GM04503 (cell line): ENCODE results near the gene AGBL1.
A peak's percentile ranks its signal among the peaks of the same experiment; 100 is the strongest.

Experiments used
- DNase-seq: peaks from one replicate; pipeline ENCODE4 v3.0.0-alpha.2; 2012; ENCODE audit warnings: low read depth

AGBL1 gene

GRCh38 chr15:86591158-86591557 lies 511.5 kb downstream of the AGBL1 start:
- no peak for DNase-seq

DNA sequence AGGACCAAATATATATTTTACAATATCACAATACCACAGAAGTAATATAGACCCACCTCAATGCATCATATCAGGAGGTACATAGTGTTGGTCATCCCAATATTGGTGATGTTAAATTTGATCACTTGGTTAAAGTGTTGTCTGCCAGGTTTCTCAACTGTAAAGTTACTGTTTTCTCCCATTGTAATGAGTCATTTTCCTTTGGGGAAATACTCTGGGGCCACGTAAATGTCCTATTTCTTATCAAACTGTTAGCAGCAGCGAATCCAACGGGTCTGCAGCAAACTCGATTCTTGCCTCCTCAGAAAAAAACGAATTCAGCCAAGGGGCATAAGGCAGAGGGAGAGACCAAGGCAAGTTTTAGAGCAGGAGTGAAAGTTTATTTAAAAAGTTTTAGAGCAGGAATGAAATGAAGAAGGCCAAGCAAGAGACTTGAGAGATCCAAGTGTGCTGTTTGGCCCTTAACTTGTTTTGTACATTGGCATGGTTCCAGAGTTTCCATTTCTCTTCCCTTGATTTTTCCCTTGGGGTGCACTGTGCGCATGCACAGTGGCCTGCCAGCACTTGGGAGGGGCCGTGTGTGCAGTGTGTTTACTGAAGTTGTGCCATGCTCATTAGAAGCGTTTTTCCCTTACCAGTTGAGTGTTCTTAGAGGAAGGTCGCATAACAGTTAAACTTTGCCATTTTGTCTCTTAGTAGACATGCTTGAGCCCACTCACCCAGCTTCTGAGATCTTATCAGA lies 512.5 kb downstream of the AGBL1 start:
- no peak for DNase-seq

GRCh38 chr15:86595741-86596140 lies 516.1 kb downstream of the AGBL1 start:
- no peak for DNase-seq

DNA sequence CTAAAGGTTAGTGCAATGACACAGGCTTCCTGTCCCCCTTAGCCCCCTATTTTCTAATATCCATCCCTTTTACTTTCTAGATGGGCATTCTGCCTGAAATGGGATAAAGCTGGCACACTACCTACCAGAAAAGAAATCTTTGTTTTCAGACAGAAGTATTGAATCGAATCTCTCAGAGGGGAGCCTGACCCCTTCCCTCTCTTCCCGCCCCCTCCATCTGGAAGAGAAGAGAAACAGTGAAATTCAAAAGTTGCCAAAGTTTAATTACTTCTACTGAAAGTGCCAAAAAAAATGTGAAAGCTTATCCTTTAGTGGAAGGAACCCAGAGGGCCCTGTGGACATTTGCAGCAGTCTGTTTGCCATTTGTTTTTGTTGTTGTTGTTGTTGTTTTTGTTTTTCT lies 523.8 kb downstream of the AGBL1 start:
- no peak for DNase-seq

DNA sequence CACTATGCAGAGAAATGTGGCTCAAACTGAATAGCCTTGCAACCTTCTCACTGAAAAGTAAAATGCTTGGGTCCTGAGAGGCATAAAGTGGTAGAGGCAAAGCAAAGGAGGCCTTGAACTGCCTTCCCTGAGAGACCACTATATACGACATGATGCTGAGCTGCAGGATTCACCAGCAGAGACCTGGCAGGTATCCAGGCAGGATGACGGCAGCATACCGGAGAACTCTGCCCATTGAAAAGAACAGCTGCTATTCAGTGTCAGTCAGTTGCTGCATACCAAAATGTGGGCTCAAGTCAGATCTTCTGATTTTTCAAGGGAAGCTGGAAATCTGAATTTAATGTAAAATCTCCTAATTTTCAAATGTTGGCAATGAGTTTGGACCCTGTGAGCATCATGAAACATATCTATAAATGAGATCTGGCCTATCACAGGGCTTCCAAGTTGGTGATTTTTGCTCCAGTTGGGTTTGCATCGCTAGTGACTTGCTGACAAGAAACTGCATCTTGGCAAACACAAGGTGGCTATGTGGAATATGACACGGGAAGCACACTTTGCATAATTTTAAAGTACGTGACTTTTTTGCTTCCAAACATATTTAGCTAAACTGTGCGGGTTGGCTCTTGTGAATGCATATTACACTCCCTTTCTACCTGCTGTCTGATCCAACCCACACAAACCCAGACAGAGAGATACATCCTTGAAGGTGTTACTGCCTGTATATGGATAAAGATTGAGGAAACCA lies 529.0 kb downstream of the AGBL1 start:
- DNase-seq, result no peak

DNA sequence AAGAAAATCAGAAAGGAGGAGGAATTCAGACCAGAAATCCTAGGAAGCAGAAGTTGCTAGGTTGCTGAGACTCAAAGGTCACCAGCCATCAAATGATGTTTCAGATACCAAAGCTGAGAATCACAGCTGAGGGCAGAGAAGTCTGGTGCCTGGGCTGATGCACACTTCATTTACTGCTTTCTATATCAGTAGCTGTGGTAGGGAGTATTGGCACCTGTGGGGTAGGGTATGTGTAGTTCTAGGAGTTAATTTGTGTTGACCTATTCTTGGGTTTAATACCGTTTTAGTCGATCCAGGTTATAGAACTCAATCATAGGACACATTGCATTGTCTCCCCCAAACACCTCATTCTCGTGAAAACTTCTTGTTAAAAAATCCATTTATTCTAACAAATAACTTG lies 529.6 kb downstream of the AGBL1 start:
- no peak for DNase-seq

DNA sequence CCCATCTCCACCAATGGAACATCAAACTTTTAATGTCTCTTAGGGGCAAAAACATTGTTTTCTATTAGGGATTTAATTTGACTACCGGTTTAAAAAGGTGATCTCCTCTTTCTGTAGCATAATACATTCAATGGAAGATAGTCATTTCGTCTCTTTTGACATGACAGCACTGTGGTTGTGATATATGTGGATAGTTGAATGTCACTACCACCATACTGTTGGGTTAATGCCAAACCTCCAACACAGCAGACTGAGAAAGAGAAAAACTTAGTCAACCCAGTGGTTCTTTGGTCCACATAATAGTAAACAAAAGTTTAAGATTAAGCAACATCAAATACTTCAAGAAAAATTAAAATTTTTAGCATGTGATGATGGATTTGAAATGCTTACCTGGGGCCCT lies 530.4 kb downstream of the AGBL1 start:
- DNase-seq, result no peak

- no peak for DNase-seq
Measured at GRCh38 chr15:86611417-86612040, 531.9 kb downstream of the AGBL1 start.

- DNase-seq, result no peak
Measured at GRCh38 chr15:86615411-86615810, 535.7 kb downstream of the AGBL1 start.

- no peak for DNase-seq
Measured at GRCh38 chr15:86615816-86616215, 536.1 kb downstream of the AGBL1 start.

GRCh38 chr15:86616771-86617170 lies 537.1 kb downstream of the AGBL1 start:
- no peak for DNase-seq

DNA sequence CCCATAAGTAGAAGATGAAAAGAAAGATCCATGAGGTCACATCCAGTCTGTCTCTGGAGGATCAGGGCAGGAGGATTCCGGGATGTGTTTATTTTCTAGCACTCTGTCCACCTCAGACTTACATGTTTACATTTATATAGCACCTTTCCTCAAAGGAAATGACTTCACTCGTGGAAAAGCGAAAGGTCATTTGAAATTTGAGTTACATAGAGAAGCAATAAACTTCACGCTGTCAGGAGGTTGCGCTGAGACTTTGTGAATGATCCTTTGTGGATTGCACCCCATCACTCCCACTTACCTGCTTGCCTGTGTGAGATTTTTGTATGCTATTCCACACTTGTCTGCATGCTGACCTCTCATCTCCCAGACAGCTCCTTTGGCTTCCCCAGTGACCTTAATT lies 540.5 kb downstream of the AGBL1 start:
- DNase-seq, result no peak

DNA sequence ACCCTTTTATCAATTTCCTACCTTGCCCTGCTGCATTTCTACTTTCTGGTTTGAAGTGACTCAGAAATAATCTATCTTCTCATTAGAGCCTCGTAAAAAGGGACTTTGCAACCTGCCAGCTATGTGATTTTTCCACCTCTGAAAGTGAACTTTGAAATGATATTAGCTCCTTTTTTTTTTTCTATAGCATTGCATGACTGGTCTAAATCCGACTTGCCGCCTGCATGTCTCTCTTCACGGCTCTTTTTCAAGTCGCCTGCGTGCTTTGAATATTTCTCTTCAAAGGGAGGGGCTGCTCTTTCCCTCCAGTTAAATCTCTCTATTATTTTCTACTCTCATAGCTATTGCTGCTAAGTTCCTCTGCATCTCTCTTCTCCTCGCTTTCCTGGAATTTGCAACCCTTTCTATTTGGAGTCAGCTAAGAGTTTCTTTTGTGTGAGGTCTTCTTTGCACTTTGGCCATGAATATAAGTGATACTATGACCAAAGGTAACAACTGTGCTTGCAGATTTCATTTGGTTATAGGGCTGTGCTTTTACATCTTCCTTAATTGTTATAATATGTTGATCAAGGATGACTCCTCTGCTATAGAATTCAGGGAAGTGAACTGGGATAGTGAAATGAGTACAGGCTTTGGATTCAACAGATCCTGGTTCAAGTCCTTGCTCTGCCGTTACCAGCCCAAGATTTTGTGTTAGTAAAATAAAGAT lies 541.1 kb downstream of the AGBL1 start:
- DNase-seq, result no peak

DNA sequence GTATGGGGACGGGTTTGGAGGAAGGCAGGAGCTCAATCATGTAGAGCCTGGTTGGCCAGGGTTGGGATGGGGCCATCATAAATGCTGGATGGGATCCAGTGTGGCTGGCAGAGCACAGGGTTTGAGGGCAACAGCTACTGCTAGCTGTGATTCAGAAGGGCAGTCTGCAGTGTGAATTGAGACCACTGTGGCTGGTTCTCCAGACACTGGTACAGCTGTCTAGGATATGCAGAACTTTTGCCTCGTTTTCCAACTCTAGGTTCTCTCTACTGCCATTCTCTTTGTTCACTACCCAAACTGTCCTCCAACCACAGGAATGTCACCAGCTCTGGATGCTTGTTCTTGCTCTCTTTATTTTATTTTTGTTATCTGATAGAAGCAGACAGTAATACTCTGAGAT lies 543.6 kb downstream of the AGBL1 start:
- no peak for DNase-seq

GRCh38 chr15:86624261-86625036 lies 544.8 kb downstream of the AGBL1 start:
- peak; percentile 49 for DNase-seq

- DNase-seq, result no peak
Measured at GRCh38 chr15:86629409-86630356, 550.0 kb downstream of the AGBL1 start.

- no peak for DNase-seq
Measured at GRCh38 chr15:86630946-86631345, 551.3 kb downstream of the AGBL1 start.

DNA sequence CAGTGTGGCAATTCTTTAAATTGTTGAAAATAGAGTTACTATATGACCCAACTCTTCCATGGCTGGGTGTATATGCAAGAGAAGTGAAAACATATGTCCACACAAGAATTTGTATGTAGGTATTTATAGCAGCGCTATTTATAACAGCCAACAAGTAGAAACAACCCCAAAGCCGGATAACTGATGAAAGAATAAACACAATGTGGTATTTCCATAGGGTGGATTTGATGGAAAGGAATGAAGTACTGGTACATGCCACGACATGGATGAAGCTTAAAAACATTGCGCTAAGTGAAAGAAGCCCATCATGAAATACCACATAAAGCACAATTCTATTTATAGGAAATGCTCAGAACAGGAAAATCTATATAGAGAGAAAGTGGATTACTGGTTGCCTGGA lies 554.5 kb downstream of the AGBL1 start:
- no peak for DNase-seq

GRCh38 chr15:86634992-86635638 lies 555.4 kb downstream of the AGBL1 start:
- DNase-seq, result no peak

- no peak for DNase-seq
Measured at GRCh38 chr15:86644339-86644738, 564.7 kb downstream of the AGBL1 start.
